GM18858 (cell line): ENCODE results near the gene DNAJC12.
"Not testable (repeated sequence)": the region's sequence is repeated elsewhere in the genome, so short reads cannot be mapped to it uniquely, and the experiment has no call there.

Experiments
- ATAC-seq: cut with Tn5 transposase; IDR thresholded peaks from one replicate; pipeline ENCODE4 v1.9.1; 2021; ENCODE audit not compliant: unreplicated experiment

DNAJC12 gene

GRCh38 chr10:67793313-67793712 lies 44.7 kb downstream of the DNAJC12 start:
- no peak for ATAC-seq

GRCh38 chr10:67792653-67793052 lies 45.3 kb downstream of the DNAJC12 start:
- no peak for ATAC-seq

DNA sequence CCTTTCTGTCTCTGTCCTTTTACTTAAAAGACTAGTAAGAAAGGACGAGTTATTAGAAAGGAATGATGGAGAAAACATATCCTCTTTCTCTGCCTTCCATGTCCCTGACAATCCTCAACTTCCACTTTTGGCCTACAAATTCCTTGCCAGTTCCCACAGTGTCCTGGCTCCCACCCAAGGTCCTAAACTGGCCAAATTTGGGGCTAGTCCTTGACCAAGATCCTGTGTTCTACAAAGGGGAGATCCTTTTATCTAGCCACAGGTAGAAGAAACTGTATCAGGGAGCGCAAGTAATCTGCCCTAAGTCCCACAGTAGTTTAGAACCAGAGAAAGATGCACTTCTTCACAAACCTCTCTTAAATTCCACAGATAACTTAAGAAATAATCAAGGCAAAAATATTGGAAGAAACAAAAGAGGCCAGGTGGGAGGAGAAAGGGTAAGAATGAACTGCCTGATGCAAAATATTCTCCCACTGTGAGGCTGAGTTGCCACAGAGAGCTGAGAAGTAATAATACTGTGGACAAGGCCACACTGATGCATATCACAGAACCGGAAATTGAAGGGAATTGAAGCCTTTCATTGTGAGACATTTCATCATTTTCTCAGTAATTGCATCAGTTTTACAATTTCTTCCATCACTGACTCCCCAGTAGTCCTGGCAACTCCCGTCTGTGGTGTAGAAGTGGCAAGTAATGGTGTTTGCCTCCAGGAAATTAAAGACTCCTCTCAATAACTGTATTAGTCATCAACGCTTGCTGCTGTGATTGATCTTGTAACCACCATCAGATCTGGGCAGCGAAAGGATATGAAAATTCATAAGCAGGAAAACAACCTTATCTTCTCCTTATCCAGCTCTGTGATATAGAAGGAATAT lies 47.2 kb downstream of the DNAJC12 start:
- peak; percentile 50 for ATAC-seq

- no peak for ATAC-seq
Observed at GRCh38 chr10:67789769-67790168, 48.2 kb downstream of the DNAJC12 start.

- peak; percentile 46 for ATAC-seq
Observed at GRCh38 chr10:67788028-67788886, 49.7 kb downstream of the DNAJC12 start.

- ATAC-seq = no peak
Observed at GRCh38 chr10:67785098-67785497, 52.9 kb downstream of the DNAJC12 start.

DNA sequence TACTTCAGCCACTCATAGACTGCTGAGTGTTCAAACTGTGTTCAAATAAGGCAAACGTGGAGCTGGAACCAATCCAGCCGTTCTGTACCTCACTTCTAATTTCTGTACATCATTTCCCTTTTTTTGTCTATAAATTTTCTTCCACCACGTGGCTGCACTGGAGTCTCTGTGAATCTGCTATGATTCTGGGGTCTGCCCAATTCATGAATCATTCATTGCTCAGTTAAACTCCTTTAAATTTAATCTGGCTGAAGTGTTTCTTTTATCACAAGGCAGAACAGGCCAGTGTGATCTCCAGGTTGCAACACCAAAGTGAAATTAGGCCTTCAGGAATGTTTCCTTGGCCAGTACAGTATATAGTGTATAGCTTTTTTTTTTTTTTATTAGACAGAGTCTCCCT lies 53.5 kb downstream of the DNAJC12 start:
- no peak for ATAC-seq

GRCh38 chr10:67783606-67784294 lies 54.2 kb downstream of the DNAJC12 start:
- peak; percentile 31 for ATAC-seq

GRCh38 chr10:67782530-67782929 lies 55.5 kb downstream of the DNAJC12 start:
- ATAC-seq = no peak

DNA sequence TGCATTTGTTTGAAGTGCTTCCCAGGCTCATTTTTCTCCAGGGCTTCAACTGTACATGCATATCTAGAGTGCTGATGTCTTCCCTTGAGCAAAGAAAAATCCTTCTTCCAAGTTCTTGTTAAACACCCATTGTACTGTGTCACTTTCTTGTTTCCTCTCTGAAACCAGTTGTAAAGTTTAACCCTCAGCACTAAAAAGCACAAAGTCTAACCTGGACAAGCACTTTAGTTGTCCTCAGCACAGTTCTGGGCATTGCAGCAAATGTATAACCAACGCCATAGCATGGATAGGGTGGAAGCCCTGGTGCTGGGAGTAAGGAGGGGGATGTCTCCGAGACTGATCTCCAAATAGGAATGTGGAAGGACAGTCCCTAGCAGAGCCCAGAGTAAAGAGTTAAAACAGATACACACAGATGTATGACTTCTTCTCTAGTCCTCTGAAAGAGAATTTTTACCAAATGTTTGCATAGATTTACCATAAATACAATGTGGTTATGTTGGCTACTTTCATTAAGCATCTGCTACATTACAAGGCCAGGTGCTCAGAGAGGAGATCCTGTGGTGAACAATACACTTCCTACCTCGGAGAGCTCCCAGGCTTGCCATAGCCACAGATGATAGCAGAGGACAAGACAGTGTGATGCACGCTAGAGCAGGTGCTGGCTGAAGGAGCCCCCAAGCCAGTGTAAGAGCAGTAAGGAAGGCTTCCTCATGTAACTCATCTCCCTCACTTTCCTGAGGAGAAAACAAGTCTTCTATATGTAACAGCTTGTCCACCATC lies 57.0 kb downstream of the DNAJC12 start:
- ATAC-seq = peak; percentile 79

GRCh38 chr10:67780204-67780621 lies 57.8 kb downstream of the DNAJC12 start:
- not testable (repeated sequence) for ATAC-seq

GRCh38 chr10:67779465-67780203 lies 58.4 kb downstream of the DNAJC12 start:
- ATAC-seq = no peak

GRCh38 chr10:67776371-67776770 lies 61.6 kb downstream of the DNAJC12 start:
- no peak for ATAC-seq

DNA sequence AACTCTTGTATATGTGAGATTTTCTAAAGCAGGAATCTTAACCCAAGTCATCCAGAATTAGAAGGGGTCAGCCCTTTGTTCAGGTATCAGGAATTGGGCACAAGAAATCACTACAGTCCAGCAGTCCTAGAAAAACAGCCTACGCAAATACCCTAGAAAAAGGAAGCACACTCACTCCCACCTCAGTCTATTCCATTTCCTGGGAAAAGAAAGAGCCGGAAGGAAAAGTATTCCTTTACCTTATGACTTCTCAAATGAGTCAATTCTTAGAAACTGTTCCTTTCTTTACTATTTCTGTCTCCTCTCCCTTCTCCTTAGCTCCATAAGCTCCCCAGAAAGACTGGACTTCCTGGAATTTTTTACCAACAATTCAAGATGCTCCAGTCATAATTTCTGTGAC lies 62.7 kb downstream of the DNAJC12 start:
- no peak for ATAC-seq

GRCh38 chr10:67772894-67773511 lies 65.0 kb downstream of the DNAJC12 start:
- peak; percentile 94 for ATAC-seq

- ATAC-seq = no peak
Observed at GRCh38 chr10:67772151-67772550, 65.8 kb downstream of the DNAJC12 start.

DNA sequence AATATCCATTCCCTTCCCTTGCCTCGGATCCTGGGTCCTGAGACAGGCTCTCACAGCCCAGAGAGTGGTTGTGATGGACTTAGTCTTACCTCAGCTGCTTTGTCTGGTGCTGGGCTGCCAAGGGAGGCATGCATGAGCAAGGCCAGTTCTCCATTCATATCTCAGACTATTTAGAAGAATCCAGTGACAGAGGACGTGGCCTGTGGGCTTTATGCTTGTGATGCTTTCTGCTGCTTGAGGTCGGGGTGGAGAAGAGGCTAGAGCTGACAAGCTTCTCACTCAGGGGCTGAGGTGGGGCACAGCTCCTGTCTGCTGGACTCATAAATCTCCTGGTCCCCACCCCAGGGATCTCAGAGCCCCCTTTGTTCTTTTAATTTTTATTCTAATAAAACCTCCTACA lies 66.8 kb downstream of the DNAJC12 start:
- peak; percentile 5 for ATAC-seq

DNA sequence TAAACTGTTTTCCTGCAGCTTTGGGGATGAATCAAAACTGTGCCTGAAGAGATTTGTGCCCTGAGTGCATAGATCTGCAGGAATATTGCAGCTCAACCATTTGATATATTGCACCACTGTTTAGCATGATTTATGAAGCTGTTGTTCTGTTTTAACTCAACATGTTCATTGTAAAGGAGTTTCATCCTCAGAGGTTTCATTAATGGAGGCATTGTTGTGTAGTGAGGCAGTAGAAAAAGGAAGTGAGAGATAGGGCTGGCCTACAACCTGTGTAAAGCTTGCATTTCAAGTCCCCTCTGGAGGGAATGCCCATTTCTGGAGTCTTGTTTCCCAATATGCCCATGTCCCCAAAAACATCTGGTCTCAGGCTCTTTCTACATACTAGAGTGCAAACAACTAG lies 67.5 kb downstream of the DNAJC12 start:
- ATAC-seq = peak; percentile 60

DNA sequence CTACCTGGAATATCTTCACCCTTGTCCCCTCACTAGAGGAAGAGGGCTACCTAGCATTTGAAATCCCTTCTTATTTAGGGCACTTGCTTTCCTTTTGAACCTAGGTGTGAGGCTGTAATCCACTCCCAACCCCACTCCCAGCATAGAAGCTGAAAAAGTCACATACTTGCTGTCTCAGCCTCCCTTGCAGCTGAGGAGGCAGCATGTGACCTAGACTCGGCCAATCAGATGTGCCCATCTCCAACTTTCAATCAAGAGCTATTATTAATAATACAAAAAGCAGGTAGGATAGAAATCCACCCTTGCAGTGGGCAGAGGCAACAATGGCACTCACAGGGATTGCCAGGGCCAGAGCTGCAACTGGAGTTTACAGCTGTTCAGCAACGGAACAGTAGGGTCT lies 70.7 kb downstream of the DNAJC12 start:
- no peak for ATAC-seq
